ENCODE data around the gene THSD4.

THSD4 gene

GRCh38 chr15:71510763-71511162 is 395.5 kb downstream of the THSD4 start:
- H3K27me3 ChIP-seq (ENCODE audit: control insufficient read depth in 1 of 2, insufficient read depth in 2 of 2, low read length in 2 of 2) = no peaks in the 10 kb centered on the region
- H3K4me1 ChIP-seq (ENCODE audit: insufficient read depth, low read length) = no peaks in the 10 kb centered on the region
- H3K9ac ChIP-seq (ENCODE audit: low read length) = no peak overlapping the region
- H3K4me3 ChIP-seq (ENCODE audit: low read depth in 1 of 2, low read length in 2 of 2) = no peak overlapping the region
- H3K36me3 ChIP-seq (ENCODE audit: insufficient read depth, low read length) = no peaks in the 10 kb centered on the region
- no peaks in the 10 kb centered on the region for H3K9me3 ChIP-seq (ENCODE audit: low read length)
- H3K27ac ChIP-seq (ENCODE audit: low read depth, low read length) = no peak overlapping the region

DNA sequence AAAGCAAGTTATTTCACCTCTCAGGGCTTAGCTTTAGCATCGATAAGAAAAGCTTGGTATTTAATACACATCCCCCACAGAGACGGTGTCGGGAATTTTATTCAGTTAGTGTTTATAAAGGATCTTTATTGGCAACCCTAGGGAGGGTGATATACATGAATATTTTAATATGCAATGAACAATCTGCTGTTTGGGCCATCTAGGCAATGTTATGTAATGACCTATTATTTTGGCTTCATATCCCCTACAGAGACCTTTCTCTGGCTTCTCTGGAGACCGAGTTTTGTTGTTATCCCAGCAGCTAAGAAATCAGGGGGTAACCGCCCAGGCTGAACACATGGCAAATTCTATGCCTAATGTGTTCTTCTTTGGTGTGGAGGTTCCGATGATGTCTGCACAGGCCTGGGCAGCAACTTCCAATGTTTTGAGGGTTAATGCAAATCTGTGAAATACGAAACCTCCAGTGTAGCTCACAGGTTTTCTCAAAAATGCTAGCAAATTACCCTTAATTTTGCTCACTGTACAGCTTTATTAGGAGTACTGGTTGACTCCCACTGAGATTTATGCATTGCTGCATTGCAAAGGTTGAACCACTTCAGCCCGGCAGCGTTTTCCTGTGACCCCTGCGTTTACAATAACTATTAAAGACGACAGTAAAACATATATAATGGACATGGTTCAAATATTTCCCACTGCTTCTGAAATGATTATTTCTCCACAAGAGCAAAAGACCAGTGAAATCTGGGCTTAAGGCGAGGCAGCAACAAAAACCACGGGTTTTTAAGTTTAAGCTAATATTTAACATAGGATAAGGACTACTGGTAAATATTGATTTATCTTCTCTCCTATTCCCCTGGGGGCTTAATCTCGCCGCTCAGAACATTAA is 396.8 kb downstream of the THSD4 start:
- Histone ChIP-seq H3K9me3 (ENCODE audit: low read length) (no peaks in the 10 kb centered on the region), H3K27me3 (ENCODE audit: control insufficient read depth in 1 of 2, insufficient read depth in 2 of 2, low read length in 2 of 2) (no peaks in the 10 kb centered on the region), H3K9ac (ENCODE audit: low read length) (no peak overlapping the region), H3K36me3 (ENCODE audit: insufficient read depth, low read length) (no peaks in the 10 kb centered on the region), H3K4me3 (ENCODE audit: low read depth in 1 of 2, low read length in 2 of 2) (no peak overlapping the region), H3K27ac (ENCODE audit: low read depth, low read length) (no peak overlapping the region), H3K4me1 (ENCODE audit: insufficient read depth, low read length) (no peaks in the 10 kb centered on the region)

- Histone ChIP-seq H3K4me3 (ENCODE audit: low read depth in 1 of 2, low read length in 2 of 2) (no peak overlapping the region), H3K9me3 (ENCODE audit: low read length) (no peaks in the 10 kb centered on the region), H3K36me3 (ENCODE audit: insufficient read depth, low read length) (no peaks in the 10 kb centered on the region), H3K9ac (ENCODE audit: low read length) (no peak overlapping the region), H3K27me3 (ENCODE audit: control insufficient read depth in 1 of 2, insufficient read depth in 2 of 2, low read length in 2 of 2) (no peaks in the 10 kb centered on the region), H3K4me1 (ENCODE audit: insufficient read depth, low read length) (no peaks in the 10 kb centered on the region), H3K27ac (ENCODE audit: low read depth, low read length) (no peak overlapping the region)
These were observed 397.4 kb downstream of the THSD4 start for GRCh38 chr15:71512682-71513006.

GRCh38 chr15:71515375-71516186 is 400.3 kb downstream of the THSD4 start:
- Histone ChIP-seq H3K27ac (ENCODE audit: low read depth, low read length) (no peak overlapping the region), H3K9ac (ENCODE audit: low read length) (no peak overlapping the region), H3K4me3 (ENCODE audit: low read depth in 1 of 2, low read length in 2 of 2) (no peak overlapping the region), H3K27me3 (ENCODE audit: control insufficient read depth in 1 of 2, insufficient read depth in 2 of 2, low read length in 2 of 2) (no peaks in the 10 kb centered on the region), H3K9me3 (ENCODE audit: low read length) (no peaks in the 10 kb centered on the region), H3K36me3 (ENCODE audit: insufficient read depth, low read length) (no peaks in the 10 kb centered on the region), H3K4me1 (ENCODE audit: insufficient read depth, low read length) (no peaks in the 10 kb centered on the region)

GRCh38 chr15:71517751-71518150 is 402.5 kb downstream of the THSD4 start:
- Histone ChIP-seq H3K4me3 (ENCODE audit: low read depth in 1 of 2, low read length in 2 of 2) (no peak overlapping the region), H3K36me3 (ENCODE audit: insufficient read depth, low read length) (no peaks in the 10 kb centered on the region)

DNA sequence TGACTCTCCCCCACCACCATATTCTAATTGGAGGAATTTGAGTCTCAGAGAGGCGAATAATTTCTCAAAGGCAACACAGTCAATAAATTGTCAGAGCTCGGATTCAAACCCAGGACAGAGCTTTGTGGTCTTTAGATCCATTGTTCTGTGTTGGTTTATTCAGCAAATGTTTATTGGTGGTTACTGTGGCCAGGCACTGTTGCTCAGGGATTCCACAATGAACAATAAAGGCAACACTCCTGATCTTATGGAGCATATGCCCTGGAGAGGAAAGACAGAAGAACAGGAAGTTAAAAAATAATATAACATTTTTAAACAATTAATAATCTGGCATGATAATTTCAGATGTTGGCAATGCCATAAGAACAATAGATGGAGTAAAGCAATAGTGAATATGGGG is 403.4 kb downstream of the THSD4 start:
- no peak overlapping the region for H3K27ac ChIP-seq (ENCODE audit: low read depth, low read length)
- H3K4me1 ChIP-seq (ENCODE audit: insufficient read depth, low read length) = no peaks in the 10 kb centered on the region

More at GRCh38 chr15:71517751-71518150, 402.5 kb downstream of the THSD4 start:
- Histone ChIP-seq H3K4me1 (ENCODE audit: insufficient read depth, low read length) (no peaks in the 10 kb centered on the region), H3K9me3 (ENCODE audit: low read length) (no peaks in the 10 kb centered on the region), H3K27me3 (ENCODE audit: control insufficient read depth in 1 of 2, insufficient read depth in 2 of 2, low read length in 2 of 2) (no peaks in the 10 kb centered on the region), H3K27ac (ENCODE audit: low read depth, low read length) (no peak overlapping the region), H3K9ac (ENCODE audit: low read length) (no peak overlapping the region)

DNA sequence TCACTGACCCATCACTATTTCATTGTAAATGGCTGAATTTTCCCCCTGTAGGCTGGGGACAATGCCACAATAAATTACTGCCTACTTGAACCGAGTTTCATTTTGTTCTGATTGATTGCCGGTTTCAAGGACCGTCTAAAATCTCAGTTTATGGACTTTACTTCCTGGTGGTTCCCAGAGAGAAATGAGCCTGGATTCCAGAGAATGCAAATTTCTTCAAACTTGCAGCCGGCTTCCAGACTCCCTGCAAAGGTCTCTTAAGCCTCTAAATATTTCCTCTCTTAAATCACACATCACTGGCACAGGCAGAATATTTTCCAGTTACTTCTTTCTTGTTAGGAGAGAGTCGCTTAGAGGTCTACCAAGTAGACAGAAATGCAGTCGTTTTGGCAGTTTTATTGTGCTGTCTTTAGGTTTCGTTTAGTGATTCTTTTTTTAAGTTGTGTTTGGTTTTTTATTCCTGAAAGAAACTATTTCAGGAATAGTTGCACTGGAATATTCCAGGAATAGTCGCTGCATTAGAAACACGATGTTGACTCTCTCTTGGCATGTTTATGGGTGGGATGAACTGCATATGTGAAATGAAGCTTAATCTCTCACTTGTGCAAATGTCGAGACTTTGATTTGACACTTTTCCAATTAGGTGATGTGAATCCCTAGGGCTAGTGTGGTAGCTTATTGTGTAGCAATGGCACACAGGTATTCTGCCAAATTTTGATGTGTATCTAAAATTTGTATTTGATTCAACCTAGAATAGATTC is 411.0 kb downstream of the THSD4 start:
- H3K27ac ChIP-seq (ENCODE audit: low read depth, low read length) = no peak overlapping the region
- peaks cover 10% of the 10 kb centered on the region for H3K4me1 ChIP-seq (ENCODE audit: insufficient read depth, low read length)
- H3K4me3 ChIP-seq (ENCODE audit: low read depth in 1 of 2, low read length in 2 of 2) = no peak overlapping the region
- no peaks in the 10 kb centered on the region for H3K9me3 ChIP-seq (ENCODE audit: low read length)
- no peaks in the 10 kb centered on the region for H3K36me3 ChIP-seq (ENCODE audit: insufficient read depth, low read length)
- no peak overlapping the region for H3K9ac ChIP-seq (ENCODE audit: low read length)
- H3K27me3 ChIP-seq (ENCODE audit: control insufficient read depth in 1 of 2, insufficient read depth in 2 of 2, low read length in 2 of 2) = peaks cover 0 to 4% of the 10 kb centered on the region in 2 donors

More for the DNA sequence above, 403.4 kb downstream of the THSD4 start:
- no peak overlapping the region for H3K4me3 ChIP-seq (ENCODE audit: low read depth in 1 of 2, low read length in 2 of 2)
- no peaks in the 10 kb centered on the region for H3K36me3 ChIP-seq (ENCODE audit: insufficient read depth, low read length)
- no peak overlapping the region for H3K9ac ChIP-seq (ENCODE audit: low read length)
- H3K27me3 ChIP-seq (ENCODE audit: control insufficient read depth in 1 of 2, insufficient read depth in 2 of 2, low read length in 2 of 2) = no peaks in the 10 kb centered on the region
- H3K9me3 ChIP-seq (ENCODE audit: low read length) = no peaks in the 10 kb centered on the region

GRCh38 chr15:71529361-71529760 is 414.1 kb downstream of the THSD4 start:
- Histone ChIP-seq H3K36me3 (ENCODE audit: insufficient read depth, low read length) (no peaks in the 10 kb centered on the region), H3K9me3 (ENCODE audit: low read length) (no peaks in the 10 kb centered on the region), H3K4me3 (ENCODE audit: low read depth in 1 of 2, low read length in 2 of 2) (no peak overlapping the region), H3K27me3 (ENCODE audit: control insufficient read depth in 1 of 2, insufficient read depth in 2 of 2, low read length in 2 of 2) (peaks cover 0 to 4% of the 10 kb centered on the region in 2 donors), H3K9ac (ENCODE audit: low read length) (no peak overlapping the region), H3K27ac (ENCODE audit: low read depth, low read length) (no peak overlapping the region), H3K4me1 (ENCODE audit: insufficient read depth, low read length) (peaks cover 10% of the 10 kb centered on the region)

- peaks cover 0 to 2% of the 10 kb centered on the region in 2 donors for H3K27me3 ChIP-seq (ENCODE audit: control insufficient read depth in 1 of 2, insufficient read depth in 2 of 2, low read length in 2 of 2)
- no peak overlapping the region for H3K9ac ChIP-seq (ENCODE audit: low read length)
- H3K27ac ChIP-seq (ENCODE audit: low read depth, low read length) = no peak overlapping the region
- peaks cover 10% of the 10 kb centered on the region for H3K4me1 ChIP-seq (ENCODE audit: insufficient read depth, low read length)
- no peaks in the 10 kb centered on the region for H3K36me3 ChIP-seq (ENCODE audit: insufficient read depth, low read length)
- H3K9me3 ChIP-seq (ENCODE audit: low read length) = no peaks in the 10 kb centered on the region
- H3K4me3 ChIP-seq (ENCODE audit: low read depth in 1 of 2, low read length in 2 of 2) = no peak overlapping the region
These were observed 414.8 kb downstream of the THSD4 start for GRCh38 chr15:71530116-71530515.

DNA sequence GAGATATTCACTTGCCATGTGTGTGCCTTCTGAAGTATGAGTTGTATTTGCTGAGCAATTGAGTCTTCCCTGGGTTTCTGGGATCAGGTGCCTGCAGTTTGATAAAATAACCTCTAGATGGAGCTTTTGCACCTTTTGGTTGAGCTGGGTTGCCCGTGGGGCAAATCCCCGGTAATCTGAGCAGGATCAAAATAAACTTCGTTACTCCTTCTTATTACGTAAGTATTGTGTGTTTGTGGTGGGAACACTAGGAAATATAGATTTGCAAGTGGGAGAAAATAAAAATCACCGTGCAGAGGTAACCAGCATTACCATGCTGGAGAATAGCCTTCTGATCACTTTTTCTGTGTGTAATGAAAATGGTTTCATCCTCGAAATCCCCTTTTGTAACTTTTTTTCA is 417.7 kb downstream of the THSD4 start:
- H3K27me3 ChIP-seq (ENCODE audit: control insufficient read depth in 1 of 2, insufficient read depth in 2 of 2, low read length in 2 of 2) = no peaks in the 10 kb centered on the region

GRCh38 chr15:71538181-71538580 is 422.9 kb downstream of the THSD4 start:
- H3K4me1 ChIP-seq (ENCODE audit: insufficient read depth, low read length) = no peaks in the 10 kb centered on the region
- H3K9ac ChIP-seq (ENCODE audit: low read length) = no peak overlapping the region
- H3K27ac ChIP-seq (ENCODE audit: low read depth, low read length) = no peak overlapping the region
- no peaks in the 10 kb centered on the region for H3K36me3 ChIP-seq (ENCODE audit: insufficient read depth, low read length)
- no peak overlapping the region for H3K4me3 ChIP-seq (ENCODE audit: low read depth in 1 of 2, low read length in 2 of 2)
- no peaks in the 10 kb centered on the region for H3K27me3 ChIP-seq (ENCODE audit: control insufficient read depth in 1 of 2, insufficient read depth in 2 of 2, low read length in 2 of 2)
- H3K9me3 ChIP-seq (ENCODE audit: low read length) = no peaks in the 10 kb centered on the region

More for the DNA sequence above, 417.7 kb downstream of the THSD4 start:
- no peak overlapping the region for H3K27ac ChIP-seq (ENCODE audit: low read depth, low read length)
- no peaks in the 10 kb centered on the region for H3K4me1 ChIP-seq (ENCODE audit: insufficient read depth, low read length)
- no peaks in the 10 kb centered on the region for H3K36me3 ChIP-seq (ENCODE audit: insufficient read depth, low read length)
- no peaks in the 10 kb centered on the region for H3K9me3 ChIP-seq (ENCODE audit: low read length)
- no peak overlapping the region for H3K4me3 ChIP-seq (ENCODE audit: low read depth in 1 of 2, low read length in 2 of 2)
- H3K9ac ChIP-seq (ENCODE audit: low read length) = no peak overlapping the region

Data from muscle layer of colon (tissue), 2 donors.